A549 (cell line): ENCODE results near the gene CCL3. TPM values are rescaled to one million over a fixed set of nuclear protein-coding genes. Genes with fewer than 3 reads are reported as not detected.
"Not testable (repeated sequence)": the region's sequence is repeated elsewhere in the genome, so short reads cannot be mapped to it uniquely, and the experiment has no call there.

ENCODE experiments used
- ATAC-seq, 2 experiments: fragments of 200-7000 bp in 1 of 2; fragments of >200 bp in 1 of 2; cut with Nextera tagmentation in 1 of 2; cut with Tn5 transposase in 1 of 2; 3 replicates each; pipeline versions ENCODE4 v1.8.0 to v1.9.1; 2018 to 2020; ENCODE audit warnings: mild to moderate bottlenecking in 1 of 2, moderate library complexity in 1 of 2
- CTCF ChIA-PET: fragments of 300-600 bp; sonication (Branson Sonifier 250); formaldehyde crosslinking; extraction: SDS; loops from one replicate; lab custom pipeline; 2021; ENCODE audit warnings: antibody characterized with exemption, inconsistent platforms; lab: Yijun Ruan, JAX
- POLR2A ChIA-PET: fragments of 350-600 bp; formaldehyde crosslinking; extraction: SDS; loops from one replicate; lab custom pipeline; 2021; ENCODE audit warnings: antibody characterized with exemption, inconsistent platforms; lab: Yijun Ruan, JAX
- DNase-seq, 2 experiments: peaks; one replicate each; pipeline versions ENCODE4 v3.0.0 to v3.0.0-alpha.2; 2011 to 2016; ENCODE audit warnings: low read depth in 1 of 2, low spot score in 1 of 2
- FAIRE-seq: peaks from 2 replicates; lab custom pipeline; 2011; peaks lifted over from hg19 to GRCh38; lab: Jason Lieb, UNC
- H3K27ac ChIP-seq, 2 experiments: fragments of >200 bp; sonication (Bioruptor Twin); formaldehyde crosslinking; 3 replicates each; pipeline ENCODE4 v1.5.1; 2016 to 2017
- H3K4me1 ChIP-seq: fragments of >200 bp; sonication (Bioruptor Twin); formaldehyde crosslinking; 3 replicates; pipeline ENCODE4 v1.6.1; 2016
- H3K4me2 ChIP-seq: fragments of >200 bp; sonication (Bioruptor Twin); formaldehyde crosslinking; 3 replicates; pipeline ENCODE4 v1.6.1; 2016
- H3K4me3 ChIP-seq: fragments of >200 bp; sonication (Bioruptor Twin); formaldehyde crosslinking; 3 replicates; pipeline ENCODE4 v1.5.1; 2016
- H3K9me3 ChIP-seq: fragments of >200 bp; sonication (Bioruptor Twin); formaldehyde crosslinking; 3 replicates; pipeline ENCODE4 v1.6.1; 2016
- ATOH8 ChIP-seq: fragments of 250-450 bp; sonication (Bioruptor Pico); IDR thresholded peaks from 2 replicates; pipeline ENCODE4 v1.5.0; 2020; ENCODE audit warnings: low read depth, mild to moderate bottlenecking, moderate library complexity
- CHD4 ChIP-seq: fragments of 200-600 bp; sonication (generic); IDR thresholded peaks from 2 replicates; pipeline ENCODE4 v1.6.1; 2016; ENCODE audit warnings: antibody characterized with exemption, mild to moderate bottlenecking, borderline replicate concordance
- EHMT2 ChIP-seq: fragments of 200-600 bp; sonication (generic); IDR thresholded peaks from 2 replicates; pipeline ENCODE4 v1.6.1; 2016; ENCODE audit warnings: antibody characterized with exemption, low read depth, mild to moderate bottlenecking, moderate library complexity
- EP300 ChIP-seq, 2 experiments: fragments of >200 bp; sonication (Bioruptor Twin); formaldehyde crosslinking; IDR thresholded peaks; 2 replicates in 1 of 2; 3 replicates in 1 of 2; pipeline ENCODE4 v1.6.1; 2016 to 2017
- HOXB5 ChIP-seq: fragments of 250-450 bp; sonication (Bioruptor Pico); IDR thresholded peaks from 2 replicates; pipeline ENCODE4 v1.5.0; 2020; ENCODE audit warnings: mild to moderate bottlenecking, moderate library complexity
- MAFK ChIP-seq: fragments of 450-650 bp; IDR thresholded peaks from 2 replicates; pipeline ENCODE4 v1.6.1; 2014; ENCODE audit not compliant: partially characterized antibody
- MAZ ChIP-seq: fragments of 150-350 bp; IDR thresholded peaks from 2 replicates; pipeline ENCODE4 v1.6.1; 2014; ENCODE audit warnings: antibody characterized with exemption, low read depth, low read length, borderline replicate concordance
- POLR2A ChIP-seq: IDR thresholded peaks from 2 replicates; pipeline ENCODE4 v1.6.1; 2012; ENCODE audit warnings: mild to moderate bottlenecking, low read length
- RAD21 ChIP-seq, 2 experiments: fragments of >200 bp in 1 of 2; sonication (Bioruptor Twin) in 1 of 2; formaldehyde crosslinking in 1 of 2; IDR thresholded peaks in 1 of 2; conservative IDR thresholded peaks in 1 of 2; 2 replicates in 1 of 2; 3 replicates in 1 of 2; pipeline ENCODE4 v1.6.1; 2012 to 2018; ENCODE audit warnings: inconsistent platforms in 1 of 2
- RFX5 ChIP-seq: fragments of 450-650 bp; IDR thresholded peaks from 2 replicates; pipeline ENCODE4 v1.7.1; 2014; ENCODE audit warnings: antibody characterized with exemption, mild to moderate bottlenecking, moderate library complexity
- SREBF2 ChIP-seq: fragments of 450-650 bp; IDR thresholded peaks from 2 replicates; pipeline ENCODE4 v1.6.1; 2014; ENCODE audit warnings: mild to moderate bottlenecking, moderate library complexity
- TFCP2L1 ChIP-seq: fragments of 250-450 bp; sonication (Bioruptor Pico); IDR thresholded peaks from 2 replicates; pipeline ENCODE4 v1.5.0; 2021; ENCODE audit warnings: mild to moderate bottlenecking
- USF2 ChIP-seq: fragments of 450-650 bp; IDR thresholded peaks from 2 replicates; pipeline ENCODE4 v1.6.1; 2014; ENCODE audit warnings: antibody characterized with exemption
- ZNF302 ChIP-seq: fragments of 250-450 bp; sonication (Bioruptor Pico); IDR thresholded peaks from 2 replicates; pipeline ENCODE4 v1.9.0; 2021; ENCODE audit warnings: inconsistent platforms, mild to moderate bottlenecking, moderate library complexity
- WGBS: methylation state at CpG from one replicate; pipeline ENCODE4 v1.1.6; 2017; ENCODE audit errors: missing lambda C conversion rate; 5-methylcytosine and 5-hydroxymethylcytosine counted together
- polyA plus RNA-seq, 4 experiments: library from polyadenylated mRNA; depleted of rRNA in 3 of 4; stranded (reverse); fragments of >200 nt; fragmentation: RNase III in 1 of 4; extraction: RNeasy Plus Mini Kit Qiagen cat#74134 plus additional on column Dnase treatment in 1 of 4; gene quantifications; 2 replicates in 3 of 4; 3 replicates in 1 of 4; pipeline ENCODE4 v1.2.3, GENCODE V29; 2011 to 2017
- TF ChIP-seq, protein P1 (sequence below): fragments of 200-600 bp; sonication (generic); IDR thresholded peaks from 2 replicates; pipeline ENCODE4 v1.6.1; 2016; ENCODE audit warnings: antibody characterized with exemption, mild to moderate bottlenecking, moderate library complexity
- TF ChIP-seq, protein P2 (sequence below): IDR thresholded peaks from 2 replicates; pipeline ENCODE4 v1.6.1; 2012

CCL3 gene
- polyA plus RNA-seq, 2 of the 4 experiments (the other 2 are of a cell fraction) = not detected

DNA sequence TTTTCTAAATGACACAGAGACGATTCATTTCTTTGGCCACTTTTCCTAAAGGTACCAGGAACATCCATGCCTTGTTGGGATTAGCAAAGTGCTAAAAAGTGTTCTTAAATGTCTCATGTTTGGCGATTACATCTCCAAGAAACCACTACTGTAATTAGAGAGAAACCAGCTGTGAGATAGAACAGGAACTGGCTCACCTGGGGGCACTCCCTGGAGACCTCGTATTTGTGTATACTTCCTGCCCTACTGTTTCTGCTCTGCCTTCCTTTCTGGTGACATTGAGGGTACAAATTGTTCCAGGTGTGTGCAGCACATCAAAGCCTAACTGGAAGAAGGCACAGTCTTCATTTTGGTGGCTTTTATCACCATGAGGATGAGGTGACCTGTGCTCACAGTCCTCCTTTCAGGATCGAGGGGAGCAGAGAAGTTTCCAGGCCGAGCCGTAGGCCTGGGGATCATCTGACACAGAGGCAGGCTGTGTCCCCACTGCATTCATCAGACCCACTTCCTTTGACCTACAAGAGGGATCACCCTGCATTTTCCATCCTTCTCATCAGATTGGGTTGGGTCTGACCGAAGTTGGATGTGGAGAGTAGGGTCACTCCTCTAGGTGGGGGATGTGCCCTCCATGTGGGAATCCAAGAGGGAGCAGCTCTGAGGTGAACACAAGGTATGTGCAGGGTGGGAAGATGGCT lies 37.4 kb upstream of the CCL3 start:
- no peak for DNase-seq
- 0 out of 3 replicates have a peak, but pooled peaks cover 6% of the 10 kb centered on the region for H3K9me3 ChIP-seq
- H3K4me1 ChIP-seq = no peaks in the 10 kb centered on the region
- TF ChIP-seq ZNF302 = no peak
- H3K27ac ChIP-seq = no peak overlapping the region
- POLR2A ChIA-PET = no interaction called here
- no peak overlapping the region for H3K4me2 ChIP-seq
- CTCF ChIA-PET = interaction anchor here (0.8 to 1.6 kb wide), 7 partner anchors 8 to 158 kb away, joined by 3 to 6 read pairs (median 3); no protein-coding TSS in a partner anchor
- no peak; a peak in 1 of 6 replicates for ATAC-seq
- H3K4me3 ChIP-seq = no peak overlapping the region
- WGBS = 8% methylated on average over 7 of the region's 7 CpGs
- FAIRE-seq = no peak

- POLR2A ChIA-PET = no interaction called here
- no peak overlapping the region for H3K4me2 ChIP-seq
- FAIRE-seq = no peak
- H3K9me3 ChIP-seq = 0 out of 3 replicates have a peak, but pooled peaks cover 6% of the 10 kb centered on the region
- no peak overlapping the region for H3K4me3 ChIP-seq
- H3K27ac ChIP-seq = no peak overlapping the region
- DNase-seq = peak in 1 of 2 experiments; percentile 22
- H3K4me1 ChIP-seq = no peaks in the 10 kb centered on the region
- CTCF ChIA-PET = interaction anchor here (0.9 to 2.7 kb wide), 5 partner anchors 11 to 320 kb away, joined by 3 to 13 read pairs (median 4); no protein-coding TSS in a partner anchor
- WGBS = 38% methylated on average over 5 of the region's 9 CpGs
- ATAC-seq = 0 out of 6 replicates have a peak, but pooled peaks of 1 of the 2 experiments have one; percentile 31
- TF ChIP-seq RFX5 (no peak), MAFK (peak; percentile 2)
Observed at GRCh38 chr17:36124879-36125824, 35.2 kb upstream of the CCL3 start.

DNA sequence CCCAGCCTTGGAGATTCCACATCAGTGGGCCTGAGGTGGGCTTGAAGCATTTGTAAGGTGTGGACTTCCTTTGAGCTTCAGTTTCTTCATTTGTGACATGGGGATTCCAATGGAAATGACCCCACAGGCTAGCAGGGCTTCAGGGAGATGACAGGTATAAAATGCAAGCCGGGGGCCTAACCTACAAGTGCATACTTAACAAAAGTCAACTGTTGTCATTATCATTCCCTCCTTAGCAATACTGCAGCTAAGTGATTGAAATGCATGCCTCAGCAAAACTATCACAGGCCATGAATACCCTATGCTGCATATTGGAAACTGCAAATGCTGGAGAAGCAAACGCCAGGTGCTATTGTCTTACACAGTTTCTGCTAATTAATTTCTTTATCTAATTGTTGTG lies 33.5 kb upstream of the CCL3 start:
- WGBS = 9% methylated on average over 2 of the region's 2 CpGs
- DNase-seq = no peak
- no peak overlapping the region for H3K27ac ChIP-seq
- H3K4me2 ChIP-seq = no peak overlapping the region
- ChIA-PET CTCF (interaction anchor here (0.9 to 2.7 kb wide), 3 partner anchors 23 to 27 kb away, joined by 3 to 13 read pairs (median 5); no protein-coding TSS in a partner anchor), POLR2A (no interaction called here)
- 0 out of 3 replicates have a peak, but pooled peaks cover 6% of the 10 kb centered on the region for H3K9me3 ChIP-seq
- no peak overlapping the region for H3K4me3 ChIP-seq
- FAIRE-seq = no peak
- no peaks in the 10 kb centered on the region for H3K4me1 ChIP-seq
- no peak for ATAC-seq
- no peak for TF ChIP-seq HOXB5 (CRISPR knock-in tag)
- TF ChIP-seq CHD4 = no peak
- TF ChIP-seq TFCP2L1 (CRISPR knock-in tag) = no peak
- no peak for TF ChIP-seq EP300 (IDR thresholded peaks at IDR 0.05)
- TF ChIP-seq POLR2A = no peak
- TF ChIP-seq MAFK = peak; percentile 52

DNA sequence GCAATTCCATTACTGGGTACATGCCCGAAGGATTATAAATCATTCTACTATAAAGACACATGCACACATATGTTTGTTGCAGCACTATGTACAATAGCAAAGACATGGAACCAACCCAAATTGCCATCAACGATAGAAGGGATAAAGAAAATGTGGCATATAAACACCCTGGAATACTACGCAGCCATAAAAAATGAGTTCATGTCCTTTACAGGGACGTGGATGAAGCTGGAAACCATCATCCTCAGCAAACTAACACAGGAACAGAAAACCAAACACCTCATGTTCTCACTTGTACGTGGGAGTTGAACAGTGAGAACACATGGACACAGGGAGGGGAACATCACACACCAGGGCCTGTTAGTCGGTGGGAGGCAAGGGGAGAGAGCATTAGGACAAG lies 31.2 kb upstream of the CCL3 start:
- H3K4me3 ChIP-seq, H3K4me1 ChIP-seq, H3K9me3 ChIP-seq, DNase-seq, H3K27ac ChIP-seq, POLR2A ChIA-PET, FAIRE-seq, H3K4me2 ChIP-seq, ATAC-seq: not testable (repeated sequence)
- CTCF ChIA-PET = interaction anchor here (2.9 kb wide), 1 partner anchor 28 kb away, joined by 14 read pairs; no protein-coding TSS in a partner anchor
- 13% methylated on average over 6 of the region's 6 CpGs for WGBS

DNA sequence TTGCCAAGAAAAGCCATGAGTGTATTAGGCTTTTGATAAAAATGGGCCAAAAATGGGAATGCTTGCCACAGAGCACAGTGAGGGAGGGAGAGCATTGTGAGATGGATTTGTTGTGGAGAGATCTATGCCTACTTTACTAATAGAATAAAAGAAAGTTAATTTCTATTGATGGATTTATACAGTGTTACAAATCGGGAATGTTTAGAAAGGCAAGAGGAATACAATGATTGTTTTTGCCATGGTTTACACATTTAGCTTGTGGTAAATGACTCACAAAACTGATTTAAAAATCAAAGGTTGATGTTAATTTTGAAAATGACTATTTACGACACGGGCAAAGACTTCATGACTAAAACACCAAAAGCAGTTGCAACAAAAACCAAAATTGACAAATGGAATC lies 30.3 kb upstream of the CCL3 start:
- FAIRE-seq (no peak), DNase-seq (no peak)
- CTCF ChIA-PET = interaction anchor here (1.0 to 4.0 kb wide), 4 partner anchors 13 to 173 kb away, joined by 3 to 14 read pairs (median 9); no protein-coding TSS in a partner anchor
- TF ChIP-seq, protein P1, sequence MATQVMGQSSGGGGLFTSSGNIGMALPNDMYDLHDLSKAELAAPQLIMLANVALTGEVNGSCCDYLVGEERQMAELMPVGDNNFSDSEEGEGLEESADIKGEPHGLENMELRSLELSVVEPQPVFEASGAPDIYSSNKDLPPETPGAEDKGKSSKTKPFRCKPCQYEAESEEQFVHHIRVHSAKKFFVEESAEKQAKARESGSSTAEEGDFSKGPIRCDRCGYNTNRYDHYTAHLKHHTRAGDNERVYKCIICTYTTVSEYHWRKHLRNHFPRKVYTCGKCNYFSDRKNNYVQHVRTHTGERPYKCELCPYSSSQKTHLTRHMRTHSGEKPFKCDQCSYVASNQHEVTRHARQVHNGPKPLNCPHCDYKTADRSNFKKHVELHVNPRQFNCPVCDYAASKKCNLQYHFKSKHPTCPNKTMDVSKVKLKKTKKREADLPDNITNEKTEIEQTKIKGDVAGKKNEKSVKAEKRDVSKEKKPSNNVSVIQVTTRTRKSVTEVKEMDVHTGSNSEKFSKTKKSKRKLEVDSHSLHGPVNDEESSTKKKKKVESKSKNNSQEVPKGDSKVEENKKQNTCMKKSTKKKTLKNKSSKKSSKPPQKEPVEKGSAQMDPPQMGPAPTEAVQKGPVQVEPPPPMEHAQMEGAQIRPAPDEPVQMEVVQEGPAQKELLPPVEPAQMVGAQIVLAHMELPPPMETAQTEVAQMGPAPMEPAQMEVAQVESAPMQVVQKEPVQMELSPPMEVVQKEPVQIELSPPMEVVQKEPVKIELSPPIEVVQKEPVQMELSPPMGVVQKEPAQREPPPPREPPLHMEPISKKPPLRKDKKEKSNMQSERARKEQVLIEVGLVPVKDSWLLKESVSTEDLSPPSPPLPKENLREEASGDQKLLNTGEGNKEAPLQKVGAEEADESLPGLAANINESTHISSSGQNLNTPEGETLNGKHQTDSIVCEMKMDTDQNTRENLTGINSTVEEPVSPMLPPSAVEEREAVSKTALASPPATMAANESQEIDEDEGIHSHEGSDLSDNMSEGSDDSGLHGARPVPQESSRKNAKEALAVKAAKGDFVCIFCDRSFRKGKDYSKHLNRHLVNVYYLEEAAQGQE = no peak
- no peak for TF ChIP-seq EHMT2
- no peak for TF ChIP-seq MAZ
- TF ChIP-seq ATOH8 (CRISPR knock-in tag) = no peak
- TF ChIP-seq RAD21 (conservative IDR thresholded peaks at IDR 0.05 in 1 of 2, IDR thresholded peaks at IDR 0.05 in 1 of 2) = no peak
- no peak for TF ChIP-seq USF2
- no peak for TF ChIP-seq SREBF2
- TF ChIP-seq, protein P2, sequence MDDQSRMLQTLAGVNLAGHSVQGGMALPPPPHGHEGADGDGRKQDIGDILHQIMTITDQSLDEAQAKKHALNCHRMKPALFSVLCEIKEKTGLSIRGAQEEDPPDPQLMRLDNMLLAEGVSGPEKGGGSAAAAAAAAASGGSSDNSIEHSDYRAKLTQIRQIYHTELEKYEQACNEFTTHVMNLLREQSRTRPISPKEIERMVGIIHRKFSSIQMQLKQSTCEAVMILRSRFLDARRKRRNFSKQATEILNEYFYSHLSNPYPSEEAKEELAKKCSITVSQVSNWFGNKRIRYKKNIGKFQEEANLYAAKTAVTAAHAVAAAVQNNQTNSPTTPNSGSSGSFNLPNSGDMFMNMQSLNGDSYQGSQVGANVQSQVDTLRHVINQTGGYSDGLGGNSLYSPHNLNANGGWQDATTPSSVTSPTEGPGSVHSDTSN = no peak

More for the DNA sequence above, 30.3 kb upstream of the CCL3 start:
- Histone ChIP-seq H3K4me1 (no peaks in the 10 kb centered on the region), H3K4me2 (no peak overlapping the region), H3K27ac (no peak overlapping the region), H3K4me3 (no peak overlapping the region), H3K9me3 (0 out of 3 replicates have a peak, but pooled peaks cover 3% of the 10 kb centered on the region)
- no peak for ATAC-seq
- 20% methylated on average over 3 of the region's 3 CpGs for WGBS
- POLR2A ChIA-PET = no interaction called here
